RKO (cell line): Measurements from ENCODE around the gene CPVL.

Source experiments
- DNase-seq: peaks from one replicate; pipeline ENCODE4 v3.0.0-alpha.2; 2016; ENCODE audit warnings: low spot score

The CPVL gene

GRCh38 chr7:28976022-28976421 is 170.3 kb downstream of the CPVL start:
- DNase-seq = no peak

- no peak for DNase-seq
Measured at GRCh38 chr7:28973591-28973990, 172.7 kb downstream of the CPVL start.

GRCh38 chr7:28964056-28964455 is 182.3 kb downstream of the CPVL start:
- no peak for DNase-seq

GRCh38 chr7:28961972-28962371 is 184.4 kb downstream of the CPVL start:
- no peak for DNase-seq

GRCh38 chr7:28960071-28960840 is 186.1 kb downstream of the CPVL start:
- no peak for DNase-seq

- DNase-seq = no peak
Measured at GRCh38 chr7:28958980-28959347, 187.4 kb downstream of the CPVL start.

GRCh38 chr7:28958235-28958979 is 187.9 kb downstream of the CPVL start, which contains the start of gene TRIL:
Gene TRIL (minus strand): TSS chr7:28958330. CDS start chr7:28958046, 284 bp downstream.
- DNase-seq = no peak

- no peak for DNase-seq
Measured at GRCh38 chr7:28957751-28958234, 188.5 kb downstream of the CPVL start.

GRCh38 chr7:28957064-28957750 is 189.1 kb downstream of the CPVL start:
- DNase-seq = no peak

- no peak for DNase-seq
Measured at GRCh38 chr7:28956608-28957063, 189.7 kb downstream of the CPVL start.

- DNase-seq = no peak
Measured at GRCh38 chr7:28955718-28956607, 190.4 kb downstream of the CPVL start.

- DNase-seq = no peak
Measured at GRCh38 chr7:28955356-28955717, 191.0 kb downstream of the CPVL start.

- no peak for DNase-seq
Measured at GRCh38 chr7:28954946-28955345, 191.4 kb downstream of the CPVL start.

- no peak for DNase-seq
Measured at GRCh38 chr7:28954471-28954870, 191.9 kb downstream of the CPVL start.

- DNase-seq = no peak
Measured at GRCh38 chr7:28953633-28954032, 192.7 kb downstream of the CPVL start.
